ENCODE results near the gene SESN2. TPM values are rescaled to one million over a fixed set of nuclear protein-coding genes. Genes with fewer than 3 reads are reported as not detected.

Gene SESN2
- total RNA-seq, 3 donors from 2014 or later: 20.4 to 32.3 (median 27.6) TPM

DNA sequence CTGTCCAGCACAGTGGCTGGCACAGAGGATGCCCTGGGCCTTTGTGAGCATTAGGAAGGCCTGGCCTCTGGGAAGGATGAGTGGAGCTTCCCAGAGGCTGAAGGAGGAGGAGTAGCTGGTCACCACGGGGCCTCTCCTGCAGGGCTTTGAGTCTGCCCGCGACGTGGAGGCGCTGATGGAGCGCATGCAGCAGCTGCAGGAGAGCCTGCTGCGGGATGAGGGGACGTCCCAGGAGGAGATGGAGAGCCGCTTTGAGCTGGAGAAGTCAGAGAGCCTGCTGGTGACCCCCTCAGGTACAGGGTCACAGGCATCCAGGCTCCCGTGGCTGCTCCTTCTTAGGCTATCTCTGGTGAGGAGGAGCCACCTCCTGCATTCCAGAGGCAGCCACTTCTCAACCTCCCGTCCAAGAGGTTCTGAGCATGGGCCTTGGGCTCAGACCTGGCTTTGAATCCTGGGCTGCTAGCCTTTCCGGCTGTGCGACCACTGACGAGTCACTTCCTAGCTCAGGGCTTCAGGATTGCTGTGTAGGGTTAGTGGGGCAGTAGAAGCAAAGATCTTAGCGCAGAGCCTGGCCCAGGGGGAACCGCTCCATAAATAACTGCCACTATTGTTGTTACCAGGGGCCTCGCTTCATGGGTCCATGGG is 14.0 kb downstream of the SESN2 start:
- TF ChIP-seq, protein P1, sequence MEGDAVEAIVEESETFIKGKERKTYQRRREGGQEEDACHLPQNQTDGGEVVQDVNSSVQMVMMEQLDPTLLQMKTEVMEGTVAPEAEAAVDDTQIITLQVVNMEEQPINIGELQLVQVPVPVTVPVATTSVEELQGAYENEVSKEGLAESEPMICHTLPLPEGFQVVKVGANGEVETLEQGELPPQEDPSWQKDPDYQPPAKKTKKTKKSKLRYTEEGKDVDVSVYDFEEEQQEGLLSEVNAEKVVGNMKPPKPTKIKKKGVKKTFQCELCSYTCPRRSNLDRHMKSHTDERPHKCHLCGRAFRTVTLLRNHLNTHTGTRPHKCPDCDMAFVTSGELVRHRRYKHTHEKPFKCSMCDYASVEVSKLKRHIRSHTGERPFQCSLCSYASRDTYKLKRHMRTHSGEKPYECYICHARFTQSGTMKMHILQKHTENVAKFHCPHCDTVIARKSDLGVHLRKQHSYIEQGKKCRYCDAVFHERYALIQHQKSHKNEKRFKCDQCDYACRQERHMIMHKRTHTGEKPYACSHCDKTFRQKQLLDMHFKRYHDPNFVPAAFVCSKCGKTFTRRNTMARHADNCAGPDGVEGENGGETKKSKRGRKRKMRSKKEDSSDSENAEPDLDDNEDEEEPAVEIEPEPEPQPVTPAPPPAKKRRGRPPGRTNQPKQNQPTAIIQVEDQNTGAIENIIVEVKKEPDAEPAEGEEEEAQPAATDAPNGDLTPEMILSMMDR (IDR thresholded peaks at IDR 0.05): no peak

DNA sequence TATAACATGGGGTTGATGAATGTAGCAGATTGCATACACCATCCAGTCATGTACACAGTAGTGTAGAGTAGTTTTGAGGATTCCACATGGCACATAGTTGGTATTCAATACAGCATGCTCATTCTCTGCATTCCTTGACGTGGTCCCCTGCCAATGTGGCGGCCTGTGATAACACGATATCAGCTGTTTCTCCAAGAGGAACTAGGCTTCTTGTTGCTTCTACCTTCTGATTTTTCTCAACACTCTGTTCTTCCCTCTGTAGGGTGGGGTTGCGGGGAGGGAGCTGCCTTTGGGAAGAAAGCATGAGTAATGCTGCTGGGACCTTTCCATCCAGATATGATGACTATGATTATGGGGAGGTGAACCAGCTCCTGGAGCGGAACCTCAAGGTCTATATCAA is 19.4 kb downstream of the SESN2 start:
- Histone ChIP-seq H3K4me1 (ENCODE audit: low read depth) (peaks cover 22% of the 10 kb centered on the region), H3K9me3 (no peaks in the 10 kb centered on the region), H3K36me3 (ENCODE audit: low read depth) (peaks cover 3% of the 10 kb centered on the region), H3K4me3 (no peak overlapping the region)
- ATAC-seq: no peak
- no peak for DNase-seq
- intact Hi-C loops (cut with DNase I, micrococcal nuclease): no loop called here
- TF ChIP-seq, protein P1 (IDR thresholded peaks at IDR 0.05): no peak

More for the DNA sequence above, 14.0 kb downstream of the SESN2 start:
- ATAC-seq (no peak), DNase-seq (no peak)
- H3K4me3 ChIP-seq: no peak overlapping the region
- no peaks in the 10 kb centered on the region for H3K9me3 ChIP-seq
- intact Hi-C loops (cut with DNase I, micrococcal nuclease): no loop called here
- no peaks in the 10 kb centered on the region for H3K4me1 ChIP-seq (ENCODE audit: low read depth)
- H3K36me3 ChIP-seq (ENCODE audit: low read depth): peaks cover 3% of the 10 kb centered on the region

DNA sequence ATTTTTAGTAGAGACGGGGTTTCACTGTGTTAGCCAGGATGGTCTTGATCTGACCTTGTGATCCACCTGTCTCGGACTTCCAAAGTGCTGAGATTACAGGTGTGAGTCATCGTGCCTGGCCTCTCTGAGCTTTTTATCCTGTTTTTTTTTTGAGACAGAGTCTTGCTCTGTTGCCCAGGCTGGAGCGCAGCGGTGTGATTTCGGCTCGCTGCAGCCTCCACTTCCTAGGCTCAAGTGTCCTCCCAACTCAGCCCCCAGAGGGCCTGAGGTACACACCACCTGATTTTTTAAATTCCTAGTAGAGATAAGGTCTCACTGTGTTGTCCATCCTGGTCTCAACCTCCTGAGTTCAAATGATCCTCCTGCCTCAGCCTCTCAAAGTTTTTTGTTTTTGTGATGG is 20.4 kb downstream of the SESN2 start:
- H3K36me3 ChIP-seq (ENCODE audit: low read depth): peaks cover 3% of the 10 kb centered on the region

DNA sequence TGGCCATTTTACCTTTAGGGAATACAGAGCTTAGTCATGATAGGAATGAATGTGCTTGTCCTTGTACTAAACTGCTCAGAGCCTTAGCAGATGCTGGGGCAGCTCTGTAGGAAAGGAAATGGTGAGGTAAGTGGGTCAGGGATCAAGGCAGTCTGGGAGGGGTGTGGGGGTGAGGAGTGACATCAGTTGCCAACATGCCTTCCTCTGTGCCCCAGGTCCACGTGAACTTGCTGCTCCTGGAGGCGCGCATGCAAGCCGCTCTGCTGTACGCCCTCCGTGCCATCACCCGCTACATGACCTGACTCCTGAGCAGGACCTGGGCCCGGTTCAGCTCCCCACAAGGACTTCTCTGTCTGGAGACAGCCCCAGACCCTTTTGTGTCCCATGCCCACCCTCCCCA is 21.2 kb downstream of the SESN2 start:
- ATAC-seq: peak; percentile 12
- intact Hi-C loops (cut with DNase I, micrococcal nuclease): no loop called here
- no peak for DNase-seq
- TF ChIP-seq, protein P1 (IDR thresholded peaks at IDR 0.05): no peak
- H3K9me3 ChIP-seq: no peaks in the 10 kb centered on the region
- H3K36me3 ChIP-seq (ENCODE audit: low read depth): no peaks in the 10 kb centered on the region
- H3K4me1 ChIP-seq (ENCODE audit: low read depth): peaks cover 22% of the 10 kb centered on the region
- no peak overlapping the region for H3K4me3 ChIP-seq

More for the DNA sequence above, 20.4 kb downstream of the SESN2 start:
- Histone ChIP-seq H3K4me3 (no peak overlapping the region), H3K9me3 (no peaks in the 10 kb centered on the region), H3K4me1 (ENCODE audit: low read depth) (peaks cover 22% of the 10 kb centered on the region)
- TF ChIP-seq, protein P1 (IDR thresholded peaks at IDR 0.05): no peak
- ATAC-seq (no peak), DNase-seq (no peak)
- intact Hi-C loops (cut with DNase I, micrococcal nuclease): no loop called here

DNA sequence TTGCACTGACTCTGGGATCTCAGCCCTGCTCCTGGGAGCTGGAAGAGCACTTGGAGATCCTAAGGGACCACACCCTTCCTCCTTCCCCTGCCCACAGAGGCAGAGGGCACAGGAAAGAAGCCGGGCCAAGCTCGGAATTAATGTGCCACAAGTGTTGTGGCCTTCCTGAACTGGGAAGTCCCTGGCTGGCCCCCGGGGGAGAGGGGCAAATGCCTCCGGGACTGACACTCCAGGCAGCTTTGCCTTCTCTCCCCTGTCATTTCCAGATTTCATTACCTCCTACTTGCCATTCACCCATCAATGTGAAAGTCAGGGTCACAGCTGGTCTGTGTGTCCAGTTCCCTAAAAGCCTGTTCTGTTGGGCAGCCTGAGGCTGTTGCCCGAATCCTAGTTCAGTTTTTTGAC is 21.7 kb downstream of the SESN2 start:
- H3K36me3 ChIP-seq (ENCODE audit: low read depth): no peaks in the 10 kb centered on the region
- H3K9me3 ChIP-seq: no peaks in the 10 kb centered on the region
- intact Hi-C loops (cut with DNase I, micrococcal nuclease): no loop called here
- H3K4me1 ChIP-seq (ENCODE audit: low read depth): peaks cover 22% of the 10 kb centered on the region
- H3K4me3 ChIP-seq: no peak overlapping the region
- TF ChIP-seq, protein P1 (IDR thresholded peaks at IDR 0.05): no peak
- DNase-seq (peak in 1 of 3 donors; percentile 41), ATAC-seq (peak; percentile 54)
